ENCODE data around the gene IGFBP2. TPM values are rescaled to one million over a fixed set of nuclear protein-coding genes. Genes with fewer than 3 reads are reported as not detected.

The IGFBP2 gene
- total RNA-seq, 1 donor from 2014 or later = 2,855 TPM

DNA sequence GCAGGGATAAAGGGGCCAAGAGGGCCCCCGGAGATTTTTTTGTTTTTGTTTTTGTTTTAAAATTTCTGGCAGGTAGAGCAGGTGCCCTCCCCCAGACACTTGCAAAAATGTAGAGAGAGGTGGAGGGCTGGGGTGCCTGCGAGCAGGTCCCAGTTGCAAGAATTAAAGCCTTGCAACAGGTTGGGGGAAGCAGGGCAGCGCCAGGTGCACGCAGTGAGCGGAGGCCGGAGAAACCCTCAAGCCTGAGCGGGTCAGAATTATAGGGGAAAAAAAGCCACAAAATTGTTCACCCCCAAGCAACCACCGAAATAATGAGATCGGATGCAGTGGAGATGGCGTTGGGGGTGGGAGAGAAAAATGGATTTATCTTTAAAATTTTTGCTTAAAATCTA is 61.6 kb downstream of the IGFBP2 start:
- DNase-seq (ENCODE audit: extremely low spot score, unreplicated experiment) = no peak
- H3K4me1 Mint-ChIP-seq (ENCODE audit: unreplicated experiment) = peaks cover 53% of the 10 kb centered on the region
- H3K9me3 Mint-ChIP-seq (ENCODE audit: unreplicated experiment) = no peaks in the 10 kb centered on the region
- H3K36me3 Mint-ChIP-seq (ENCODE audit: unreplicated experiment) = peaks cover 10% of the 10 kb centered on the region
- H3K4me3 Mint-ChIP-seq (ENCODE audit: unreplicated experiment) = peak overlapping the region; percentile 93
- no peaks in the 10 kb centered on the region for H3K27me3 Mint-ChIP-seq (ENCODE audit: unreplicated experiment)
- TF ChIP-seq, protein P1, sequence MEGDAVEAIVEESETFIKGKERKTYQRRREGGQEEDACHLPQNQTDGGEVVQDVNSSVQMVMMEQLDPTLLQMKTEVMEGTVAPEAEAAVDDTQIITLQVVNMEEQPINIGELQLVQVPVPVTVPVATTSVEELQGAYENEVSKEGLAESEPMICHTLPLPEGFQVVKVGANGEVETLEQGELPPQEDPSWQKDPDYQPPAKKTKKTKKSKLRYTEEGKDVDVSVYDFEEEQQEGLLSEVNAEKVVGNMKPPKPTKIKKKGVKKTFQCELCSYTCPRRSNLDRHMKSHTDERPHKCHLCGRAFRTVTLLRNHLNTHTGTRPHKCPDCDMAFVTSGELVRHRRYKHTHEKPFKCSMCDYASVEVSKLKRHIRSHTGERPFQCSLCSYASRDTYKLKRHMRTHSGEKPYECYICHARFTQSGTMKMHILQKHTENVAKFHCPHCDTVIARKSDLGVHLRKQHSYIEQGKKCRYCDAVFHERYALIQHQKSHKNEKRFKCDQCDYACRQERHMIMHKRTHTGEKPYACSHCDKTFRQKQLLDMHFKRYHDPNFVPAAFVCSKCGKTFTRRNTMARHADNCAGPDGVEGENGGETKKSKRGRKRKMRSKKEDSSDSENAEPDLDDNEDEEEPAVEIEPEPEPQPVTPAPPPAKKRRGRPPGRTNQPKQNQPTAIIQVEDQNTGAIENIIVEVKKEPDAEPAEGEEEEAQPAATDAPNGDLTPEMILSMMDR (IDR thresholded peaks at IDR 0.05) = no peak
- H3K27ac Mint-ChIP-seq (ENCODE audit: unreplicated experiment) = peak overlapping the region; percentile 84

DNA sequence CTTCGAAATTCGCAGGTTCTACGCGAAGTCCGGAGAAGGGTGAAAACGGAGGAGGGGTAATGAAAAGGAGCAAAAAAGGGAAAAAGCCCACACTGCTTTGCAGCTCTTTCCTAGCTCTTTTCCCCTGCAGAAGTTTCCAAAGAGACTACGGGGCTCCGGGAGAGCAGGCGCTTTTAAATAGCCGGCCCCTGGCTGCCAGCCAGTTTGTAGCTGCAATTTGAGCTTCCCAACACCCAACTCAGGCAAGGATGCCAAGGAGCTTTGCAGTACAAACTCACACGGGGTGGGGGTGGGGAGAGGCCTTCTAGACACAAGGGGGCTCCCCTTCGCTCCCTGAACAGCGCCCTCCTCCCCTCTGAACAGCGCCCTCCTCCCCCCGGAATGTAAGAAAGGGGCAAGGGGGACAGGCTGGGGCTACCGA is 62.2 kb downstream of the IGFBP2 start, which contains the start of gene IGFBP5:
Gene IGFBP5 (minus strand): TSS at position 149 of the 421 bp plus-strand sequence. CDS start 774 bp downstream, outside the sequence.
- Mint-ChIP-seq H3K27ac (ENCODE audit: unreplicated experiment) (peak within 1 kb of the TSS; percentile 84), H3K9me3 (ENCODE audit: unreplicated experiment) (no peaks in the 10 kb centered on the region), H3K36me3 (ENCODE audit: unreplicated experiment) (peaks cover 6% of the 10 kb centered on the region), H3K27me3 (ENCODE audit: unreplicated experiment) (no peaks in the 10 kb centered on the region), H3K4me1 (ENCODE audit: unreplicated experiment) (peaks cover 47% of the 10 kb centered on the region), H3K4me3 (ENCODE audit: unreplicated experiment) (peak within 1 kb of the TSS; percentile 93)
- peak; percentile 94 for DNase-seq (ENCODE audit: extremely low spot score, unreplicated experiment)
- TF ChIP-seq, protein P1 (IDR thresholded peaks at IDR 0.05) = peak; percentile 13

DNA sequence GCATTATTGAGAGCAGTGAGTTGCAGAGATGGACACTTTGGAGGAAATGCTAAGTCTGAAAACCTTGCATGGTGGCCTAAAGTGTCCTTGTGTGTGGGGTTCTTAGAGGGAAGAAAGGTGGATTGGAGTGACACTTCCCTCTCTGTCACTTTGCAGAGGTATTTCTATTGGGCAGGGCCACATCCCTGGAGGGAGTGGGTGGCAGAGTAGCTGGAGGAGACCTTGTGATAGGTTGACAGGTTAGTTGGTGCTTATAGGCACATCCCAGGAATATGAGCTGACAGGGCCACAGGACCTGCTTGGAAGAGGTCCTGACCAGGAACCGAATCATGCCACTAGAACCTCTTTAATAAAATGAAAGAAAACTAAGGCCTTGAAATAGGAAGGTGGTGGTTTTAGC is 63.1 kb downstream of the IGFBP2 start:
- no peaks in the 10 kb centered on the region for H3K27me3 Mint-ChIP-seq (ENCODE audit: unreplicated experiment)
- peaks cover 42% of the 10 kb centered on the region for H3K4me1 Mint-ChIP-seq (ENCODE audit: unreplicated experiment)
- H3K4me3 Mint-ChIP-seq (ENCODE audit: unreplicated experiment) = no peak overlapping the region
- H3K27ac Mint-ChIP-seq (ENCODE audit: unreplicated experiment) = no peak overlapping the region
- H3K36me3 Mint-ChIP-seq (ENCODE audit: unreplicated experiment) = peaks cover 1% of the 10 kb centered on the region
- TF ChIP-seq, protein P1 (IDR thresholded peaks at IDR 0.05) = no peak
- DNase-seq (ENCODE audit: extremely low spot score, unreplicated experiment) = no peak
- no peaks in the 10 kb centered on the region for H3K9me3 Mint-ChIP-seq (ENCODE audit: unreplicated experiment)

DNA sequence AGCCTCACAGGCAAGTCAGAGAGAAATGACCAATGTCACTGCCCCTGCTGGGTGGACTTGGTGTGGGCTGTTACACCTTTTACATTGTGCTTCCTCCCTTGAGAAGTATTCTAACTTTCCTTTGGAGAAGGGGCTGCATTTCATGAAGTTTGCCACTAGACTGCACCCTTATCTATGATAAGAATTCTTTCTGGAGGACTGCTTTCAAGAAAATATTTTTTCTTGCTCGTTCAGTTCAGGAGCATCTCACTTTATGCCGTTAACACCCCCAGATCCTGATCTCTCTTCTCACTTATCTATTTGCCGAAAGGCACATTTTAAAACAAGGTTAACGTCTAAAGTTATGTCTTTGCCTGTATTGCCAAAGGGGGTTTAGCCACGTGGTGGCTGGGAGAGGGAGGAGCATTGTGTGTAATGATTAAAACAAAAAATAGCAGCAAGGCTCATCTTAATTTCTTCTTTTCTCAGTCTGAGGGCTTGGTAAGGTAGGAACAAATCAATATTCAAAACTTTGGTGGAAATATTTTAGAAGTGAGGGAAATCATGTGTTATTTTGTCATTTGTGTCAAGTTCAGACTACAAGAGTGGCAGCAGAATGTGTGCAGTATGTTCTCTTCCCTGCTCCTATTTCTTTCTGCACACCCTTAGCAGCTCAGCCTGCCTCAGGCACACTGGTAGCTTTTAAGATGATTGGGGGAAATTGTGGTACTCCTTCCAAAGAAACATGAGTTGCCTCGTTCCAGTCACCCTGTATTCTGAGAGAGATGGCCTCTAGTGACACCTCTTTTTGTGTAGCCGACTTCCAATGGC is 63.7 kb downstream of the IGFBP2 start:
- no peak for DNase-seq (ENCODE audit: extremely low spot score, unreplicated experiment)
- no peak overlapping the region for H3K4me3 Mint-ChIP-seq (ENCODE audit: unreplicated experiment)
- no peaks in the 10 kb centered on the region for H3K36me3 Mint-ChIP-seq (ENCODE audit: unreplicated experiment)
- H3K27me3 Mint-ChIP-seq (ENCODE audit: unreplicated experiment) = no peaks in the 10 kb centered on the region
- TF ChIP-seq, protein P1 (IDR thresholded peaks at IDR 0.05) = peak; percentile 70
- peak overlapping the region; percentile 8 for H3K27ac Mint-ChIP-seq (ENCODE audit: unreplicated experiment)
- peaks cover 42% of the 10 kb centered on the region for H3K4me1 Mint-ChIP-seq (ENCODE audit: unreplicated experiment)
- no peaks in the 10 kb centered on the region for H3K9me3 Mint-ChIP-seq (ENCODE audit: unreplicated experiment)

DNA sequence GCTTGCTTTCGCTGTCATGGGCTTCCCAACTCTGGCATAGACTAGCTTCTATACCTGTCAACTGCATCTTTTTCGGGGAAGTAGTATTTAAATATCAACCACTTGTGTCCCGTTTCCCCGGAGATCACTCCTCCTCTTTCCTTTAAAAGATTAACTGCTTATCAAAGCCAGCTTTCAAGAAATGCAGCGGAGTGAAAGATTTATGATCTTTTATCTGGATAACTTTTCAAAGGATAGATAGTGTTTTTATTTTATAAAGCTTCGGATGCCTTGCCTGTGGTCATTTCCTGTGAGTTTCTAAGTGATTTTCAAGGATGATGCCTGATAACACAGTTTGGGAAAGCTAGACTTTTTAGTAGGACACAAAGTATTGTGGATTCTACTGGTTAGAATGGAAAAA is 65.1 kb downstream of the IGFBP2 start:
- Mint-ChIP-seq H3K27ac (ENCODE audit: unreplicated experiment) (no peak overlapping the region), H3K36me3 (ENCODE audit: unreplicated experiment) (no peaks in the 10 kb centered on the region), H3K9me3 (ENCODE audit: unreplicated experiment) (no peaks in the 10 kb centered on the region), H3K4me3 (ENCODE audit: unreplicated experiment) (no peak overlapping the region), H3K4me1 (ENCODE audit: unreplicated experiment) (peaks cover 39% of the 10 kb centered on the region), H3K27me3 (ENCODE audit: unreplicated experiment) (no peaks in the 10 kb centered on the region)
- TF ChIP-seq, protein P1 (IDR thresholded peaks at IDR 0.05) = no peak
- no peak for DNase-seq (ENCODE audit: extremely low spot score, unreplicated experiment)

Measured in osteocyte (in vitro differentiated cells).